Right hindlimb (tissue), 1 donor: ENCODE results near the gene GIPC3.

Source experiments
- DNase-seq: peaks from one replicate; pipeline ENCODE4 v3.0.0-alpha.2; 2018

The GIPC3 gene

GRCh38 chr19:3585301-3586126 is at the start of gene GIPC3:
Gene GIPC3 (plus strand): TSS chr19:3585478. CDS start chr19:3585598, 120 bp downstream.
- no peak for DNase-seq

- no peak for DNase-seq
These were observed 49.7 kb upstream of the GIPC3 start for GRCh38 chr19:3535563-3535965.

GRCh38 chr19:3535981-3536380 is 49.3 kb upstream of the GIPC3 start:
- DNase-seq, result no peak

GRCh38 chr19:3536429-3537100 is 48.7 kb upstream of the GIPC3 start:
- DNase-seq, result peak; percentile 74

GRCh38 chr19:3537101-3537437 is 48.2 kb upstream of the GIPC3 start:
- DNase-seq, result no peak

GRCh38 chr19:3537438-3538240 is 47.6 kb upstream of the GIPC3 start:
- DNase-seq, result no peak

GRCh38 chr19:3538258-3538929 is 46.9 kb upstream of the GIPC3 start:
- no peak for DNase-seq

- no peak for DNase-seq
These were observed 46.1 kb upstream of the GIPC3 start, which contains the start of gene TEKTIP1 for GRCh38 chr19:3538965-3539755. Gene TEKTIP1 (plus strand): TSS chr19:3539174. CDS start chr19:3539178, 4 bp downstream.

GRCh38 chr19:3539756-3540118 is 45.5 kb upstream of the GIPC3 start:
- no peak for DNase-seq

- peak; percentile 53 for DNase-seq
These were observed 41.9 kb upstream of the GIPC3 start for GRCh38 chr19:3543150-3544057.

- no peak for DNase-seq
These were observed 41.3 kb upstream of the GIPC3 start for GRCh38 chr19:3544058-3544376.

GRCh38 chr19:3544742-3545668 is 40.3 kb upstream of the GIPC3 start:
- DNase-seq, result peak; percentile 60

- no peak for DNase-seq
These were observed 39.6 kb upstream of the GIPC3 start for GRCh38 chr19:3545669-3546034.

- no peak for DNase-seq
These were observed 39.2 kb upstream of the GIPC3 start for GRCh38 chr19:3546119-3546518.

- DNase-seq, result no peak
These were observed 38.0 kb upstream of the GIPC3 start for GRCh38 chr19:3547301-3547731.

- DNase-seq, result no peak
These were observed 37.5 kb upstream of the GIPC3 start for GRCh38 chr19:3547767-3548282.

- no peak for DNase-seq
These were observed 36.7 kb upstream of the GIPC3 start for GRCh38 chr19:3548606-3549005.

GRCh38 chr19:3549816-3550215 is 35.5 kb upstream of the GIPC3 start:
- no peak for DNase-seq

GRCh38 chr19:3550947-3551791 is 34.1 kb upstream of the GIPC3 start:
- DNase-seq, result no peak
